GM19035 (cell line): ENCODE measurements around the gene IQCN.

Source experiments
- ATAC-seq: cut with Tn5 transposase; IDR thresholded peaks from one replicate; pipeline ENCODE4 v1.9.1; 2021; ENCODE audit not compliant: unreplicated experiment

The IQCN gene

DNA sequence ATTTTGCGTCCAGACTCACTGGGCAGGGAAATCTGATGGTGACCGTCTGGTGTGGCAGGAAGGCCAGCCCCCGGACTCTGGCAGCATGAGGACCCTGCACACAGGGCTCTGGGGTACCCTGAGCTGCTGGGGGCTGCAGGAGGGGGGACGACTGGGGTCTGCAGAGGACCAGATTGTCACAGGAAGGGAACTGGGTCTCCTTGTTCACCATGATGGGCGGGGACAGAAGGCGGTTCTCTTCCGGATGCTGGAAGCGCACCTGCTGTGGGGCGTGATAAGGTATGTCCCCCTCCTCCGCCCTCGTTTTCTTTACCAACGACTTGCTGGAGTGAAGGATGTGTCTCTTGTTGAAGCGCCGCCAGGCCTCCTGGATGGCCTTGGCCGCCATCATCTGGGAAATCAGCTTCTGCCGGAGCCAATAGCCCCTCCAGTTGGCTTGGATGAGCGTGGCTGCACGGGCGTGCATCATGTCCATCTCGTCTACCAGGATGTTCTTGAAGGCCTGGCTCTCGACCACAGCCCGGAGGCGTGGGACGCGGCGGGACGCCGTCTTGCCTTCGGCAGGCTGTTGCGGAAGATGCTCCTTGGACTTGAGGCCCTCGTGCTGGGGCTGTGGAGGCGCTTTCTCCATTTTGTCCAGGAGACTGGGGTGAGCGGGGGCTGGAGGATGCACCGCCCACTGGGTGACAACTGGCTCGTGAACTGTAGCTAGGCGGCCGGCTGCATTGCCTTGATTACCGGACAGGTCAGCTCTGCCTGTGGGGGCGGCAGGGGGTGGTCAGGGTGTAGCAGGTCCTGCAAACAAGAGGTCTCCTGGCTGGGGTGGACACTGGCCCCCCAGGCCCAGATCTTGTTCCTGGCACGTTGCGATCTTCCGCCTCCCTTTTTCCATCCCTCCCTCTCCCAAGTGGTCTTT lies 7.2 kb downstream of the IQCN start:
- no peak for ATAC-seq

DNA sequence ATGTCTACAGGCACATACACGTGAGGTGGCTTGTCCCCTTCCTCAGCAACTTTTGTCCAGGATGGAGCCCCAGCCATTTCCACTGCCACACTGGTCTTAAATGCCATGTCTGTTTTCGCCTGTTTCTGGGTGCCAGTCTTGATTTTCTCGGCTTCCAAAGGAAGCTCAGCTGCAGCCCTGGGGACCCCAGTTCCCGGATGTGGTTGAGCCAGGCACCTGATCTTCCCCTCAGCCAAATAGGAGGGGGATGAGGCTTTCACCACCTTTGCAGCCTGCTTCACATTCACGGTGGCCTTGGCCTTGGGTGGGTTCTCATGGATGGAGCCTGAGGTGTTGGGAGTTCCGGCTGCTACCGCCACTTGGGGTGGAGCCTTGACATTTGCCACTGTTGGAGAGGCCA lies 8.7 kb downstream of the IQCN start:
- no peak for ATAC-seq

DNA sequence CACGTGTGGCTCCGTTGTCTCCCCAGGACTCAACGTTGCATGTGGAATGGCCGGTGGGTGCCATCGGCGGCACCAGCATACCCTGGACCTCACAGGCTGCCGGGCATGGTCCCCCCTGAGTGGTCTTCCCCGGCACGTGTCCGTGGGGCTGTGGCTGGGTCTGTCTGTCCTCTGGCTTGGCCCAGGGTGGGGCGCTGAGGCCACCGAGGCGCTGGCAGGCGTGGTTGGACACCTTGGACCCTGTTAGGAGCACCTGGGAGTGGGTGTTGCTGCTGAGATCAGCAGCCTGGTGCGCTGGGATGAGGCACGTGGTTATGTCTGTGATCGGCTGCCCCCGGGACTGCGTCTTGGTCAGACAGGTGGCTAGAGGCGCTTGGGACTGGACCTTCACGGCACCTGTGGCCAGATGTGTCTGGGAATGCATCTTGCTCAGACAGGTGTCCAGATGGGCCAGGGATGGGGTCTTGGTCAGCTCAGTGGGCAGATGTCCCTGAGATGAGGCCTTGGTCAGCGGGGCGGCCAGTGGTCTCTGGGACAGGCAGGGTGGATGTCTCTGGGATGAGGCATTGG lies 9.2 kb downstream of the IQCN start:
- ATAC-seq: no peak

DNA sequence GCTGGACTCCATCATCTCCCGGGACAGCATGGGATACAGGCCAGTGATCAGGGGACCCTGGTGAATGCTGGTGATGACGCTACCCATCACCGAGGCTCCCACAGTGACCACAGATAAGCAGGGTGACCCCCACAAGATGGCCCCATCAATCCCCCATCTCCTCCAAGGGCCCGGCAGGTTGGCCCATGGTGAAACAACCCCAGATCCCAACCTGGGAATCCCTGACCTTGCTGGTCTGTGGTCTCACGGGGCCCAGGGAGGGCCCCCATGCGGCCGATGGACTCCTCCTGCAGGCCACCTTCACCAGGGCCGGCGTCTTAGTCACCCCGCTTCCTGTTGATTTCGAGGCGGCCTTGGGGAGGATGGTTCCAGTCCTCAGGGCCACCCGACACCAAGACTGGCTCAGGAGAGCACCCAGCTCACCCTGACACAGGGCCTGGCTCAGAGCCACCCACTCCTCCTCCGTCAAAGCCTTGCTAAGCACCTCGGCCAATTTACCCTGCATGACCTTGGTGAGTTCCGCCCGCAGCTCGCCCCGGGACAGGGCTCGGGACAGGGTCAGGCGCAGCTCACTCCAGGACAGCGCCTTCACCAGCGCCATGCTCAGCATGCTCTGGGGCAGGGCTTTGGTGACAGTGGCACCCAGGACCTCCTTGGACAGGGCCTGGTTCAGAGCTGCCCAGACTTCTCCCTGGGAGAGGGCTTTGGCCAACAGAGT lies 10.0 kb downstream of the IQCN start:
- no peak for ATAC-seq

DNA sequence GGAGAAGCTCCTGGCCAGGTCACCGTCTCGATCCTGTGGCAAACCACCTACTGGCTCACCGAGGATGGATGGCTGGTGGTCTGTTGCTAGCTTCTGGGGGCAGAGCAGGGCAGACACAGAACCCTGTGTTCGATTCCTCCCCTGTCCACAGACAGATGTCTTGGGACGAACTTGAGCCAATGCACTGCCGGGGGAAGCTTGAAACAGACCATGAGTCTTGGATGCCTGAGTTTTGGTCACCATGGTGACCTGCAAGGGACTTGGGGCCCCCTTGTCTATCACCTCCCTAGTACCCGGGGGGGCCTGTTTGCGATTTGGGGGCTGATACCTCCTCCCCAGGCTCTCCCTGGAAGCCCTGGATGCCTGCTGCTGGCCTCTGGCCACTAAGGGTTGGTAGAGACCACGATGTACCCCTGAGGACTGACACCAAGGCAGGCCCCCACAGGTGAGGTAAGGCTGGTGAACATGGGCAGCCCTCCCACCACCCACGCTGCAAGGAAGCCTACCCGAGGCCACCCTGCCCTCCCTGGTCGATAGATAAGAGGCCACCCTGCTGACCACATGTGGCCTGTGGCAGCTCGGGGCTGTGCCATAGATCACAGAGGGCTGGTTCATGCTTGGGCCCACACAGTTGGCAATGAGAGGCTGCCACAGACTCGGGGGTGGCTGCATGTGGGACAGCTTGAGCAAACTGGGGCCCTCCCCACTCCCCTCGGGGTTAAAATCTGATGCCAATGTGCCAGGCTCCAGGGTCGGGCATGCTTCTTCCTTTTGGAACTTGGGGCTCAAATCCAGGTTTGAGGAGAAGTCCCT lies 10.7 kb downstream of the IQCN start:
- no peak for ATAC-seq

DNA sequence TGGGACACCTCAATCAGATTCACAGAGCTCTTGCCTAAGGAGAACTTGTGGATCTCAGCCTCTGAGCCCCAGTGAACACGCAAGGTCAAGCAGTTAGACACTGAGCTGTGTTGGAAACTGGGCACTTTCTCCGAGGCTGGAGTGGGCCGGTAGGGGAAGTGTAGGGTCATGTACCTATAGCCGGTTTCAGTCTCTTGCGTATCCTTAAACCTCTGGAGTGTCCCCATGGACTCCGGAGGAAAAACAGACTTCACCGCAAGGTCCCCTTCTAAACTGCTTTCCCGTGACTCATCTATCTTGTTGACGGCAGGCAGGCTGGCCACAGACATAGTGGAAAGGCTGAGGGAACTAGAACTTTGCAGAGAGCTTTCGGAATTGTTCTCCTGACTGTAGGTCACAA lies 11.3 kb downstream of the IQCN start:
- no peak for ATAC-seq

DNA sequence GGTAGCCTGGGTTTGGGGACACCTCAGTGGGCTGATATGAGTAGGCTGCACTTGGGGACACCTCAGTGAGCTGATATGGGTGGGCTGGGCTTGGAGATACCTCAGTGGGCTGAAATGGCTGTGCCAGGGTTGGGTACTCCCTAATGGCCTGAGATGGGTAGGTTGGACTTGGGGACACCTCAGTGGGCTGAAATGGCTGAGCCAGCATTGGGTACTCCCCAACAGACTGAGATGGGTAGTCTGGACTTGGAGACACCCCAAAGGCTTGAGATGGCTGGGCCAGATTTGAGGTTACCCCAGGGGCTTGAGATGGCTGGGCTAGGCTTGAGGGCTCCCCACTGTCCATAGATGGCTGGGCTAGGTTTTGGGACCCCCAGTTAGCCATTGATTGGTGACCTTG lies 12.1 kb downstream of the IQCN start:
- ATAC-seq: no peak

DNA sequence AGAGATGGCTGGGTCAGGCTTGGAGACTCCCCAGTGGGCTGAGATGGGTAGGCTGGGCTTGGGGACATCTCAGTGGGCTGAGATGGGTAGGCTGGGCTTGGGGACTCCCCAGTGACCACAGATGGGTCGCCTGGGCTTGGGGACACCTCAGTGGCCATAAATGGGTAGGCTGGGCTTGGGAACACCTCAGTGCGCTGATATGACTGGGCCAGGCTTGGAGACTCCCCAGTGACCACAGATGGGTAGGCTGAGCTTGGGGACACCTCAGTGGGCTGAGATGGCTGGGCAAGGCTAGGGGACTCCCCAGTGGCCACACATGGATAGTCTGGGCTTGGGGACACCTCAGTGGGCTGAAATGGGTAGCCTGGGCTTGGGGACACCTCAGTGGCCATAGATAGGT lies 12.8 kb downstream of the IQCN start:
- no peak for ATAC-seq

DNA sequence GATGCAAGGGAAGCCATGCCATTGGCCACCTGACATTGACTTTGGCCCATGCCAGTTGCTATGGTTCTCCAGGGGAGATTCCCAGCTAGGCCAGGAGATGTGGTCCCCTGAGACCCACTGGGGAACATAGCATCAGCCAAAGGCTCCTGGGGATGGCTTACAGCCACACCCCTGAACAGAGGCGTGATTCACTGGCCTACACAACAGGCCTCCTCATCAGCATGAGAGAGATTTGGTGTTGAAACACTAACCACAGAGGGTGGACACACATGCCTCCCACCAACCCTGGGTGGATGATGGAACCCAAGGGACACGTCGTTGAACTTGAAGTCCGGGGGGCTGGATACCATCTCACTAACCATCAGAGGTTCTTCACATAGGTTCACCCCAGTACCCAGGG lies 14.4 kb downstream of the IQCN start:
- no peak for ATAC-seq

DNA sequence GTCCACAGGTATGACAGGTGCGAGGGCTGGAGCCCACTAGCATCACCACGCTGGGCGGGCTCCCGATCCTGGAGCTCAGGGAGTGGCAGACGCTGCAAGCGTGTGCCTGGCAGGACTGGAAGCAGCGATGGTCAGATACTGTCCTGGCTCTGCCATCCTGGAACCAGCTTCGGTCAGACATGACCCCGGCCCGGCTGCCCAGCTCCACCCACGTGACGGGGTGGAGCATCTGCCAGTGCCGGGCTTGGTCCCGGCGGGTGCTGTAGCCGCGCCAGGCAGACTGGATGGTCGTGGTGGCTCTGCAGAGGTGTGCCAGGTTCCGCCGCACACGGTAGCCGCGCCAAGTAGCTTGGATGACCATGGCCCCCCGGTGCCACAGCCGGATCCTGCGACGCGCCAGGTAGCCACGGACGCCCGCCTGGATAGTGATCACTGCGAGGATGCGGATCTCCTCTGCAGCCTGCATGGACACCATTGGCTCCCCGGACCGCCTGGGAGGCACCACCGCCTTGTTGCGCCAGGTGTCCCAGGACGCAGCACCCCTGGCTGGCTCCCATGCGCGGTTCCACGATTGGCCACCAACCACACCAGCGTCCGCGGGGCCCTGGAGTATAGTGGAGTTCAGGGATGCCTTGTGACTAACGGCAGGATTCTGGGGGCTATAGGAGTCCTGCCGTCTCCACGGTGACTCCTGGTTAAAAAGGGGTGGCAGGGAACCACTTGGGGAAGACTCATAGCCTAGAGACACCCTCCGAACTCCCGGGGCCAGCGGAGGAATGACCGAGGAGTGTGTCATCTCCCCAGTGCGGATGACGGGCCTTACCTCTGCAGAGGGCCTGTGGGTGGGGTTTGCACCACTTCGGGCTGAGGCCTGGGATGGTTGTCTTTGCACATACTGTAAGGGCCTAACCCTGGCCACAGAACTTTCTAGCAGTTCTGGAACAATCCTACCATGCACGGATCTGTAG lies 16.5 kb downstream of the IQCN start:
- no peak for ATAC-seq

DNA sequence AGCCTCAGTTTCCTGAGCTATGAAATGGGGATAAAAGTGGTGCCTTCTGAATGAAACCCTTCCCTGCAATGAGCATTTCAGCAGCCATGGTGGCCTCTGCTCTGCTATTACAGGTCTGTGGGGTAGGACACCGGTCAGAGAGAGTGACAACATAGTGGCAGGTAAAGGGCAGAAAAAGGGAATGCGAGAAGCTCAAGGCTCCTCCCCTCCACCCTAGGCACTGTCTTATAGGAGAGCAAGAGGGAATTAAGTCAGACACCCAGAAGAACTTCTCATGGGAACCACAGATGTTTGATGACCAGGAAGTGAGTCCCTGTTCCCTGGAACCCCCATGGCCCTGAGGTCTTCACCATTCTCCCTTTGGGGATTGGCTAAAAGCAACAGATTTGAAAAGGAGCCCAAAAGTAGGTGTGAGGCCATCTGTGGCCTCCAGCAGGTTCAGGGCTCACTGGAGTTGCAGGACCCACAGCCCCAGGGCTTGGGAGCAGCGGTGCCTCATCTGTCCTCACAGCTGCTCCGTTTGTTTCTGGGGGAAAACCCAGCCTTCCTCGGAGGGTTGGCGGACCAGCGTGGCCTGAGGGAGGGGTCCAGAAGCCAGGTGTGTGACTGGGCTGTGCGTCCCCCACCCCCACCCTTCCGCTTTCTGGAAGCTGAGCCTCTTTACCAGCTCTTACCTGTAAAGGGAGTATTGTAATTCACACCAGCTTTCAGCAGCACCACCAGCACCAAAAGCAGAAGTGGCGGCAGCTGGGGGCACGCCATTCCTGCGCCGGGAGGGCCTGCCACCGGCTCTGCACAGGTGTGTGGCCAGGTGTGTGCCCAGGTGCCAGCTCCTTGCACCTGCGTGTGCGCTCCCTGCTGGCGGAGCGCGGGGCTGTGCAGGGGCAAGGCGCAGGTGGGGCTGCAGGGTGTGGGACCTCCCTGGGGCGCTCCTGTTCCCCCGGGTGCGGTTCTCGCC lies 19.4 kb downstream of the IQCN start:
- no peak for ATAC-seq

DNA sequence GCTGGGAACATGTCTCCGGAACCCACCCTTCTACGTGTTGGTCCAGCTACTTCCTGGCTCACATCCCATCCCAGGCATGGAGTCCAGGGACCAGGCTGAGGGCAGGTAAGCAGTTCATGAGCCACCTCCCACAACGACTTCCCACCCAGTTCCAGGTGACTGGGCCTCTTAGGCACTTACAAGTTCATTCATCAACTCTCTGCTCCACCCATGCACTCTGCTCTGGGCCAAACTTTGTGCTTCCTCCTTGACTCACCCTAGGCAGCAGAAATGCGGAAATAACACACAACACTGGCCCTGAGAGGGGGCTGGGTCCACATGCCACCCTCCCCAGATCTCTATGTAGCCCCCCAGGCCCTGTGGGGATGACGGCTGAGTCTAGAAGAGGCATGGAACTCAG lies 20.5 kb downstream of the IQCN start:
- ATAC-seq: no peak

DNA sequence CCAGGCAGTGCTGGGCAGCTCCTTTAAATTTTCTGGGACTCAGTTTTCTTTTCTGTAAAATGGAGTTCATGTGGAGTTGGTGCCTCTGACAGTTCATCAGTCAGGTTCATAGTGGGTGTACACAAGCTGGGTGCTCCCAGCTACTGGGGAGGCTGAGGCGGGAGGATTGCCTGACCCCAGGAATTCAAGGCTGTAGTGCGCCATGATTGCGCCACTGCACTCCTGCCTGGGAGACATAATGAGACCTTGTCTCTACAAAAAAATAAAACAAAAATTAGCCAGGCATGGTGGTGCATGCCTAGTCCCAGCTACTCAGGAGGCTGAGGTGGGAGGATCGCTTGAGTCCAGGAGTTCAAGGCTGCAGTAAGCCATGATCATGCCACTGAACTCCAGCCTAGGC lies 21.1 kb downstream of the IQCN start:
- no peak for ATAC-seq

DNA sequence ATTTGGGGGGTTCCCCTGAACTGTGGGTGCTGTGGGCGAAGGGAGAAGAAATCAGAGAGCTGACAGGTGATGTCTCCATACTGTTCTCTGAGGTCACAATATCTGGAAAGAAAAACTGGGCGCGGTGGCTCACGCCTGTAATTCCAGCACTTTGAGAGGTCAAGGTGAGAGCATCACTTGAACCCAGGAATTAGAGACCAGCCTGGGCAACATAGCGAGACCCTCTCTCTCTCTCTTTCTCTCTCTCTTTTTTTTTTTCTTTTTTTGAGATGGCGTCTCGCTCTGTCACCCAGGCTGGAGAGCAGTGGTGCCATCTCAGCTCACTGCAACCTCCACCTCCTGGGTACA lies 21.9 kb downstream of the IQCN start:
- no peak for ATAC-seq

DNA sequence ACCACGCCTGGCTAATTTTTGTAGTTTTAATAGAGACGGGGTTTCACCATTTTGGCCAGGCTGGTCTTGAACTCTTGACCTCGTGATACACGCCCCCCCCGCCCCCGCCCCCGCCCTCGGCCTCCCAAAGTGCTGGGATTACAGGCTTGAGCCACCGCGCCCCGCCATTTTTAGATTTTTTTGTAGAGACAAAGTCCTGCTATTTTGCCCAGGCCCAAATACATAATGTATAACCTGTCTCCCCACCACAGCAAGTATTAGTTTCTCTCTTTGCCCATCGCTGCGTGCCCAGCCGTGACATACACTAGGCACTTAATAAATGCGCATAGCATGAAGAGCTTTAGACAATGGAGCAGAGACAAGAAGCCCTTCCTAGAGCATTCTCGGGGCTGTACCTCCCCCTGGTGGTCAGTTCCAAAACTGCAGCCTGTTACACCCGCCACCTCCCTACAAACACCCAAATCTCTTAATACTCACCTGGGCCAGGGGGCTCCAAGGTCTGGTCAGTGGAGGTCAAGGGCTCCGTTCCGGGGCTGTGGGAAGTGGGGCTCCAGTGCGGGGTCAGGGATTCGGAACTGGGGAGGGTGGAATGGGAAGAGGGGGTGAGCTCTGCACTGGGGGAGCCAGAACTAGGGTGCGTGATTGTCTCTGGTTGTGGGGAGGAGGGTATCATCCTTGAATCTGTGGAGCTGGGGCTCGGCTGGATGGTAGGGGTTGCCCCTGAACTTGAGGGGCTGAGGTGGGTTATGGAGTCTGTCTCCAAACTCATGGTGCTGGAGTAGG lies 22.5 kb downstream of the IQCN start:
- ATAC-seq: no peak

DNA sequence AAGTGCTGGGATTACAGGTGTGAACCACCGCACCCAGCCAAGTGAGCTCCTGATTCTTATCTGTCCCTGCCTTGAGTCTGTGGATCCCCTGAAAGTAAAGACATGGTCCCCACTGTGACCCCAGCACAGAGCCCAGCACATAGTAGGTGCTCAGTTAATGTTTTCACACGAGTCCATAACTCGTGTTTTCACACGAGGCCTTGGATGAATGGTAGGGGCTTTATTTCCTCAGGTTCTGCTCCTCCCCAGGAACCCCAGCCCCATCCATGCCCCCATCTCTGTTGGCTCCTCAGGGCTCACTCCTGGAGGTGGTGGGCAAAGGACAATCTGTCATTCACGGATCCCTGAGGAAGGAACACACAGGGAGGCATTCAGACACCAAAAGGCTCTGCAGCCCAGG lies 24.4 kb downstream of the IQCN start:
- no peak for ATAC-seq

DNA sequence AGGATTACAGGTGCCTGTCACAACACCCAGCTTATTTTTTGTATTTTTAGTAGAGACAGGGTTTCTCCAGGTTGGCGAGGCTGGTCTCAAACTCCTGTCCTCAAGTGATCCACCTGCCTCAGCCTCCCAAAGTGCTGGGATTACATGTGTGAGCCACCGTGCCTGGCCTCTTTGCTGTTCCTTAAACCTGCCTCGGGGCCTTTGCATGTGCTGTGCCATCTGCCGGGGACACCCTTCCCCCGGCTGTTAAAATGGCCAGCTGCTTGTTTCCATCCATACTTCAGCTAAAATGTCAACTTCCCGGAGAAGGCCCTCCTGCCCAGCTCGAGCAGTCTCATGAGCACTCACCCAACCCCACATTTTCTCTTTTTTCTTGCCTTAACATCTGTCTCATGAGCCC lies 29.0 kb downstream of the IQCN start:
- ATAC-seq: no peak

DNA sequence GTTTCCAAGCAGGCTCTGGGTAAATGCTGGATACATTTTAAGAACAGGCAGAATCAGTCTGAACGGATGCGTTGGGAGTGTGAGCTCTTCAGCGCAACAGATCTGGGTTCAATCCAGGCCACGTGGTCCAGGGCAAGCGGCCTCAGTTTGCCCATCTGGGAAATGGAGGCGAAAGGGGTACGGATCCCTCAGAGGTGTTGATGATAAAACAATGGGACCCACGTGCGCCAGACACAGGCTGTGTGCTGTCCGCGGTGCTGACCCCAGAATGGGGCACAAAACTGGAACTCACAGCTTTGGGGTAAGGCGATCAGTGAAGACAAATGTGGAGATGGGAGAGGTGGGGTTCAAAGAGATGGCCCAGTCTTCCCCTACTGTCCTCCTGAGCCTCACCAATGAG lies 34.9 kb downstream of the IQCN start:
- no peak for ATAC-seq
